Psoas muscle (tissue), 8 donors: ENCODE data around the gene RPUSD1. TPM values are rescaled to one million over a fixed set of nuclear protein-coding genes. Genes with fewer than 3 reads are reported as not detected.
"Not testable (repeated sequence)": the region's sequence is repeated elsewhere in the genome, so short reads cannot be mapped to it uniquely, and the experiment has no call there.

Source experiments
- ATAC-seq, 4 donors: fragments of 200-7000 bp; cut with Tn5 transposase; one replicate each; pipeline ENCODE4 v1.9.1; 2020; ENCODE audit warnings: moderate library complexity in 3 of 4, mild to moderate bottlenecking in 2 of 4
- DNase-seq, 2 donors: peaks; one replicate each; pipeline ENCODE4 v3.0.0-alpha.2; 2020
- H3K27ac ChIP-seq: fragments of 200-600 bp; one replicate; pipeline ENCODE4 v1.8.0; 2022
- H3K27me3 ChIP-seq, 3 donors: fragments of 200-600 bp in 1 of 3; one replicate each; pipeline versions ENCODE4 v1.6.1 to v1.8.0; 2013 to 2022; ENCODE audit warnings: low read length in 2 of 3, mild to moderate bottlenecking in 2 of 3, moderate library complexity in 1 of 3; ENCODE audit not compliant: insufficient read depth in 3 of 3
- H3K36me3 ChIP-seq, 2 donors: fragments of 200-600 bp in 1 of 2; one replicate each; pipeline versions ENCODE4 v1.6.1 to v1.8.0; 2013 to 2022; ENCODE audit warnings: low read depth in 1 of 2, mild to moderate bottlenecking in 1 of 2, moderate library complexity in 1 of 2; ENCODE audit not compliant: insufficient read depth in 1 of 2
- H3K4me1 ChIP-seq: fragments of 200-600 bp; one replicate; pipeline ENCODE4 v1.8.0; 2022
- H3K4me3 ChIP-seq: fragments of 200-600 bp; one replicate; pipeline ENCODE4 v1.8.0; 2022; ENCODE audit warnings: mild to moderate bottlenecking
- H3K9me3 ChIP-seq: fragments of 200-600 bp; one replicate; pipeline ENCODE4 v1.8.0; 2022
- CTCF ChIP-seq: fragments of 200-600 bp; IDR thresholded peaks from one replicate; pipeline ENCODE4 v1.8.0; 2022; ENCODE audit warnings: antibody characterized with exemption
- WGBS, 3 donors: extraction: QIAGEN DNeasy Blood & Tissue Kit; methylation state at CpG; one replicate each; pipeline versions ENCODE4 v1.1.6 to v1.1.7; 2013; 5-methylcytosine and 5-hydroxymethylcytosine counted together
- intact Hi-C, 2 donors: fragments of 100-400 bp; cut with DNase I; formaldehyde crosslinking; loops; one replicate each; pipeline versions ENCODE4 v1.11.0 to v1.14.2; 2022
- polyA plus RNA-seq, 3 donors: library from polyadenylated mRNA; stranded (reverse); fragments of 200-250 nt; gene quantifications; one replicate each; pipeline ENCODE4 v1.2.3, GENCODE V29; 2013
- total RNA-seq, 4 donors: library from RNA; stranded (reverse); fragmentation: NEBNext Ultra II Directional in 2 of 4; extraction: Animal tissue kit (Norgen Biotek cat#: 25700) in 2 of 4; gene quantifications; one replicate each; pipeline versions ENCODE4 v1.2.1 to v1.2.4, GENCODE V29; 2021 to 2023
- donor health status: healthy with polysubstance abuse.
- donor health status: DM: no; HTN: no; CAD: no; lungs with moderate emphysema.
- donor health status: Bipolar disorder and iron deficiency.
- donor health status: healthy.
- donor health status: DM: yes; HTN: yes; CAD: no.
- donor health status: DM: no; HTN: no; CAD: no.
- donor health status: DM: no; HTN: no; CAD: no.
- donor health status: DM: yes; HTN: yes; CAD: no.

RPUSD1 gene
- total and polyA plus RNA-seq, 7 donors: 4.4 to 25.7 (median 10.9) TPM

DNA sequence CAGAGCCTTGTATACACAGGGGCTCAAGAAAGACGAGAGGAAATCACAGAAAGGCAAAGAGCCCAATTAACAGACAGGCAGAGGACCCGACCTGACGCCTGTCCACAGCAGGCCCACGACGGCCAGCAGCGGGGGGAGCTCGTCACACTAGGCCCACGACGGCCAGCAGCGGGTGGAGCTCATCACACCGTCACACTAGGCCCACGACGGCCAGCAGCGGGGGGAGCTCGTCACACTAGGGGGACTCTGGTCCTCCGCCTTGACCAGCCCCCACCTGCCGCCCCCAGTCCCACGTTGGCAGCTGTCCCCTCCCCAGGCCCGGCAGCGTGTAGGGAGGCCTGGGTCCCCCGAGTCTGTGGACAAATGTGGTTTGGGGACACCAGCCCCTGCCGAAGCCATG lies 36.0 kb upstream of the RPUSD1 start:
- no peak for DNase-seq
- Histone ChIP-seq H3K4me1 (no peaks in the 10 kb centered on the region), H3K4me3 (no peak overlapping the region), H3K36me3 (no peaks in the 10 kb centered on the region), H3K27me3 (peaks cover 0 to 41% (median 22%) of the 10 kb centered on the region in 3 donors), H3K27ac (no peak overlapping the region), H3K9me3 (no peaks in the 10 kb centered on the region)
- ATAC-seq: no peak
- no peak for TF ChIP-seq CTCF
- intact Hi-C loops: no loop called here
- WGBS, 3 donors: 81 to 85% (median 84%) methylated on average over 22 of the region's 22 CpGs

- no peak for DNase-seq
- WGBS, 3 donors: 90 to 96% (median 93%) methylated on average over 9 of the region's 9 CpGs
- Histone ChIP-seq H3K27me3 (peaks cover 0 to 54% (median 26%) of the 10 kb centered on the region in 3 donors), H3K4me3 (no peak overlapping the region), H3K9me3 (no peaks in the 10 kb centered on the region), H3K36me3 (no peaks in the 10 kb centered on the region), H3K4me1 (no peaks in the 10 kb centered on the region), H3K27ac (no peak overlapping the region)
- no peak for ATAC-seq
- intact Hi-C loops: no loop called here
- no peak for TF ChIP-seq CTCF
Observed at GRCh38 chr16:822909-823297, 34.7 kb upstream of the RPUSD1 start.

DNA sequence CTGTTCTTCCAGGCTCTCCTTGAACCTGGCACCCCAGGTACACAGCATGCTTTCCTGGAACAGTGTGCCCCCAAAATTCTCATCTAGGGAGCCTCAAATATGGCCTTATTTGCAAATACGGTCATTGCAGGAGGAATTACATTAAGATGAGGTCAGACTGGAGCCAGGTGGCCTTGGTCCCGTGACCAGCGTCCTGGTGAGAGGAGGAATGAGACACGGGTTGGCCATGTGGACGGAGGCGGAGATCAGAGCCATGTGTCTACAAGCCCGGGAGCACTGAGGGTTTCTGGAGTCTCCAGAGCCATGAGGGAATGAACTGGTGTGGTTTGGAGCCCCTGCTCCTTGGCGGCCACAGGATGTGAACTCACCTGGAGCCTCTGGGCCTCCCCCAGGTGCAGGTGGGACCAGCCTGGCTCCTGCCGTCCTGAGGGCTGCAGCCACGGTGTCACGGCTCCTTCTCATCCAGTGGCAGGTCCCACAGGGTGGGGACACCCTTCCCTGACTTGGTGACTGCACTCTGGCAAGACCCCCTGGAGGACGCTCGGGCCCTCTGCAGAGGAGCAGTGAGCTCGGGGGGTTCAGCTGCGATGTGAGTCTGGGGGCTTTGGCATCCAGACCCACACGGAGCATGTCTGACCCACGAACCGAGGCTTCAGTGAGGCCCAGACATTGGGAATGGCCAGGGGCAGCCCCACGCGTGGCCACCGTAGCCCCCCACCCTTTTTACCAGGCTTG lies 34.2 kb upstream of the RPUSD1 start:
- intact Hi-C loops: no loop called here
- Histone ChIP-seq H3K27me3 (peaks cover 0 to 59% (median 25%) of the 10 kb centered on the region in 3 donors), H3K9me3 (no peaks in the 10 kb centered on the region), H3K27ac (no peak overlapping the region), H3K4me3 (no peak overlapping the region), H3K4me1 (no peaks in the 10 kb centered on the region), H3K36me3 (no peaks in the 10 kb centered on the region)
- 74 to 79% (median 77%) methylated on average over 21 of the region's 21 CpGs for WGBS, 3 donors
- DNase-seq (no peak), ATAC-seq (no peak)
- no peak for TF ChIP-seq CTCF

GRCh38 chr16:821751-822150 lies 33.6 kb upstream of the RPUSD1 start:
- intact Hi-C loops: no loop called here
- Histone ChIP-seq H3K4me1 (no peaks in the 10 kb centered on the region), H3K4me3 (no peak overlapping the region), H3K27ac (no peak overlapping the region), H3K9me3 (no peaks in the 10 kb centered on the region), H3K27me3 (peaks cover 0 to 65% (median 22%) of the 10 kb centered on the region in 3 donors), H3K36me3 (no peaks in the 10 kb centered on the region)
- ATAC-seq: no peak
- TF ChIP-seq CTCF: no peak
- 64 to 70% (median 64%) methylated on average over 13 of the region's 13 CpGs for WGBS, 3 donors
- no peak for DNase-seq

DNA sequence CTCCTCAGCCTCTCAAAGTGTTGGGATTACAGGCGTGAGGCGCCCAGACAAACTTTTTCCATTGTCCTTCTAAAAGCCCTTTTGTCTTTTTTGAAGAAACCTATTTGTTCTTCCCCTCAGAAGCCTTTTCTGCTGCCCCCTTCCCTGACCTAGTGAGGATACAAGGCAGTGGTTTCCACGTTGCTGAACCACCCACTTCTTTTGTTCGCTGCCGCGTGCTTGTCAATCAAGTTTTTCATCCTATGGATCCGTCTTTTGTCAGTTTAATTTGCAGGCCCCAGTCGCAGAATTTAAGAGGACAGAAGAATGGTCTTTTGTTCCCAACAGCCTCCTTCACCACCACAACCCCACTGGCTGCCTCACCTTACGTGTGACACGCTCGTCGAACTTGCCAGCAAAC lies 32.6 kb upstream of the RPUSD1 start:
- DNase-seq (no peak), ATAC-seq (no peak)
- no peaks in the 10 kb centered on the region for H3K36me3 ChIP-seq
- no peaks in the 10 kb centered on the region for H3K9me3 ChIP-seq
- 82 to 88% (median 83%) methylated on average over 12 of the region's 12 CpGs for WGBS, 3 donors
- TF ChIP-seq CTCF: no peak
- H3K27ac ChIP-seq: no peak overlapping the region
- H3K4me1 ChIP-seq: no peaks in the 10 kb centered on the region
- peaks cover 0 to 71% (median 29%) of the 10 kb centered on the region in 3 donors for H3K27me3 ChIP-seq
- intact Hi-C loops: no loop called here
- H3K4me3 ChIP-seq: no peak overlapping the region

- H3K4me1 ChIP-seq, H3K27ac ChIP-seq, ATAC-seq, H3K9me3 ChIP-seq, H3K4me3 ChIP-seq, intact Hi-C loops, DNase-seq, H3K36me3 ChIP-seq: not testable (repeated sequence)
- H3K27me3 ChIP-seq: peaks cover 0 to 71% (median 29%) of the 10 kb centered on the region in 3 donors
- 64 to 68% (median 66%) methylated on average over 9 to 10 of the region's 10 CpGs for WGBS, 3 donors
Observed at GRCh38 chr16:820044-820408, 31.8 kb upstream of the RPUSD1 start.
